AG09309 (cell line): ENCODE data around the gene BPIFA3.

Experiments used
- DNase-seq: peaks from one replicate; pipeline ENCODE4 v3.0.0-alpha.2; 2010; ENCODE audit warnings: low read depth
- H3K4me3 ChIP-seq: 2 replicates; pipeline ENCODE4 v1.5.1; 2011; ENCODE audit warnings: mild to moderate bottlenecking, low read depth, low read length, moderate library complexity; ENCODE audit not compliant: control insufficient read depth
- CTCF ChIP-seq: IDR thresholded peaks from 2 replicates; pipeline ENCODE4 v1.5.1; 2011; ENCODE audit warnings: mild to moderate bottlenecking, low read depth, low read length, inconsistent platforms; ENCODE audit not compliant: insufficient read depth, control insufficient read depth; ENCODE audit errors: missing control alignments

The BPIFA3 gene

GRCh38 chr20:33276303-33277113 is 59.4 kb downstream of the BPIFA3 start:
- no peak for DNase-seq
- H3K4me3 ChIP-seq = no peak overlapping the region
- TF ChIP-seq CTCF = no peak
